Astrocyte of the hippocampus (primary cell): ENCODE data around the gene DVL3.
A peak's percentile ranks its signal among the peaks of the same experiment; 100 is the strongest.
"Not testable (repeated sequence)": the region's sequence is repeated elsewhere in the genome, so short reads cannot be mapped to it uniquely, and the experiment has no call there.

Source experiments
- DNase-seq: peaks from one replicate; pipeline ENCODE4 v3.0.0; 2011; ENCODE audit warnings: low read depth, low spot score

Gene DVL3

GRCh38 chr3:184154885-184155643 is at the start of gene DVL3:
Gene DVL3, plus strand, starts transcription at chr3:184155377. Its CDS starts 259 bp downstream, at chr3:184155636.
- peak; percentile 90 for DNase-seq

GRCh38 chr3:184110316-184110725 is 44.9 kb upstream of the DVL3 start:
- peak; percentile 20 for DNase-seq

- DNase-seq = no peak
Measured at GRCh38 chr3:184116017-184116416, 39.2 kb upstream of the DVL3 start.

GRCh38 chr3:184117636-184118035 is 37.5 kb upstream of the DVL3 start:
- DNase-seq = no peak

- DNase-seq = not testable (repeated sequence)
Measured at GRCh38 chr3:184121031-184121430, 34.1 kb upstream of the DVL3 start.

- DNase-seq = no peak
Measured at GRCh38 chr3:184126006-184126405, 29.2 kb upstream of the DVL3 start.

GRCh38 chr3:184129012-184129411 is 26.2 kb upstream of the DVL3 start:
- DNase-seq = peak; percentile 44

- no peak for DNase-seq
Measured at GRCh38 chr3:184132945-184133344, 22.2 kb upstream of the DVL3 start.

- peak; percentile 87 for DNase-seq
Measured at GRCh38 chr3:184133840-184134745, 21.1 kb upstream of the DVL3 start.

- DNase-seq = no peak
Measured at GRCh38 chr3:184134746-184135148, 20.4 kb upstream of the DVL3 start.

- DNase-seq = peak; percentile 95
Measured at GRCh38 chr3:184135149-184135910, 19.8 kb upstream of the DVL3 start, which contains the start of gene EIF2B5. Gene EIF2B5, plus strand, starts transcription at chr3:184135358. Its CDS starts 28 bp downstream, at chr3:184135386.

- no peak for DNase-seq
Measured at GRCh38 chr3:184135911-184136260, 19.3 kb upstream of the DVL3 start.

- no peak for DNase-seq
Measured at GRCh38 chr3:184140436-184140835, 14.7 kb upstream of the DVL3 start.

- DNase-seq = no peak
Measured at GRCh38 chr3:184142199-184142598, 13.0 kb upstream of the DVL3 start.

GRCh38 chr3:184143327-184143726 is 11.8 kb upstream of the DVL3 start:
- no peak for DNase-seq

GRCh38 chr3:184144505-184144904 is 10.7 kb upstream of the DVL3 start:
- DNase-seq = no peak

- peak; percentile 85 for DNase-seq
Measured at GRCh38 chr3:184145111-184145524, 10.1 kb upstream of the DVL3 start.

- no peak for DNase-seq
Measured at GRCh38 chr3:184145751-184146270, 9.4 kb upstream of the DVL3 start.

GRCh38 chr3:184148076-184148475 is 7.1 kb upstream of the DVL3 start:
- DNase-seq = no peak

- no peak for DNase-seq
Measured at GRCh38 chr3:184149123-184149522, 6.1 kb upstream of the DVL3 start.

- DNase-seq = peak; percentile 27
Measured at GRCh38 chr3:184149770-184150169, 5.4 kb upstream of the DVL3 start.
